Common myeloid progenitor, CD34-positive (primary cell): ENCODE measurements around the gene CBR1. TPM values are rescaled to one million over a fixed set of nuclear protein-coding genes. Genes with fewer than 3 reads are reported as not detected.

Experiments
- CTCF ChIA-PET: fragments of 350-600 bp; sonication (Branson Sonifier 250); formaldehyde crosslinking; loops from one replicate; lab custom pipeline; 2021; ENCODE audit warnings: antibody characterized with exemption; lab: Charles Lee
- POLR2A ChIA-PET: fragments of 350-600 bp; sonication (Branson Sonifier 250); formaldehyde crosslinking; loops from one replicate; lab custom pipeline; 2021; ENCODE audit warnings: antibody characterized with exemption; lab: Charles Lee
- DNase-seq, 3 donors: peaks; one replicate each; pipeline versions ENCODE4 v3.0.0 to v3.0.0-alpha.2; 2013
- H3K27ac ChIP-seq, 2 experiments: 1 replicate in 1 of 2; 2 replicates in 1 of 2; pipeline ENCODE4 v1.7.0; 2013; ENCODE audit warnings: inconsistent platforms in 2 of 2, low read length in 2 of 2, mild to moderate bottlenecking in 2 of 2, low read depth in 1 of 2, moderate library complexity in 1 of 2; ENCODE audit not compliant: severe bottlenecking in 2 of 2, insufficient read depth in 1 of 2, poor library complexity in 1 of 2
- H3K27me3 ChIP-seq, 5 experiments: replicated peaks in 2 of 5; 1 replicate in 3 of 5; 2 replicates in 2 of 5; pipeline versions ENCODE4 v1.6.1 to v1.7.0; 2013; ENCODE audit warnings: low read length in 4 of 5, mild to moderate bottlenecking in 2 of 5, moderate library complexity in 2 of 5, inconsistent platforms in 1 of 5; ENCODE audit not compliant: insufficient read depth in 5 of 5, control insufficient read depth in 4 of 5
- H3K36me3 ChIP-seq, 4 experiments: 1 replicate in 2 of 4; 2 replicates in 2 of 4; pipeline versions ENCODE4 v1.6.1 to v1.7.0; 2013; ENCODE audit warnings: low read length in 3 of 4, control low read depth in 1 of 4, mild to moderate bottlenecking in 1 of 4; ENCODE audit not compliant: control insufficient read depth in 4 of 4, insufficient read depth in 4 of 4
- H3K4me1 ChIP-seq, 4 experiments: 1 replicate in 3 of 4; 2 replicates in 1 of 4; pipeline versions ENCODE4 v1.6.1 to v1.7.1; 2013; ENCODE audit warnings: low read length in 3 of 4, mild to moderate bottlenecking in 3 of 4, control low read depth in 1 of 4, inconsistent platforms in 1 of 4, moderate library complexity in 1 of 4; ENCODE audit not compliant: control insufficient read depth in 4 of 4, insufficient read depth in 4 of 4; ENCODE audit errors: control extremely low read depth in 1 of 4
- H3K4me3 ChIP-seq, 7 experiments: 1 replicate in 4 of 7; 2 replicates in 3 of 7; pipeline versions ENCODE4 v1.5.1 to v1.7.0; 2013; ENCODE audit warnings: mild to moderate bottlenecking in 7 of 7, low read length in 6 of 7, moderate library complexity in 6 of 7, inconsistent platforms in 2 of 7, low read depth in 2 of 7, control low read depth in 1 of 7; ENCODE audit not compliant: insufficient read depth in 4 of 7, control insufficient read depth in 1 of 7; ENCODE audit errors: extremely low read depth in 1 of 7
- H3K9me3 ChIP-seq, 5 experiments: 1 replicate in 4 of 5; 2 replicates in 1 of 5; pipeline versions ENCODE4 v1.6.1 to v1.7.1; 2013; ENCODE audit warnings: low read length in 4 of 5, mild to moderate bottlenecking in 2 of 5, inconsistent platforms in 1 of 5, low read depth in 1 of 5, moderate library complexity in 1 of 5; ENCODE audit not compliant: control insufficient read depth in 4 of 5, insufficient read depth in 2 of 5; ENCODE audit errors: control extremely low read depth in 1 of 5
- WGBS: methylation state at CpG from one replicate; pipeline ENCODE4 v1.1.5; 2013; ENCODE audit not compliant: insufficient coverage; 5-methylcytosine and 5-hydroxymethylcytosine counted together
- polyA plus RNA-seq: library from polyadenylated mRNA; unstranded; fragments of 120-200 nt; gene quantifications from one replicate; pipeline ENCODE4 v1.2.1, GENCODE V29; 2013

The CBR1 gene
- polyA plus RNA-seq = 29.1 TPM

GRCh38 chr21:36069713-36070583 lies at the start of gene CBR1:
Gene CBR1 (plus strand): TSS chr21:36070024. CDS start chr21:36070116, 92 bp downstream.
- under 1% methylated on average over 57 of the region's 71 CpGs for WGBS

DNA sequence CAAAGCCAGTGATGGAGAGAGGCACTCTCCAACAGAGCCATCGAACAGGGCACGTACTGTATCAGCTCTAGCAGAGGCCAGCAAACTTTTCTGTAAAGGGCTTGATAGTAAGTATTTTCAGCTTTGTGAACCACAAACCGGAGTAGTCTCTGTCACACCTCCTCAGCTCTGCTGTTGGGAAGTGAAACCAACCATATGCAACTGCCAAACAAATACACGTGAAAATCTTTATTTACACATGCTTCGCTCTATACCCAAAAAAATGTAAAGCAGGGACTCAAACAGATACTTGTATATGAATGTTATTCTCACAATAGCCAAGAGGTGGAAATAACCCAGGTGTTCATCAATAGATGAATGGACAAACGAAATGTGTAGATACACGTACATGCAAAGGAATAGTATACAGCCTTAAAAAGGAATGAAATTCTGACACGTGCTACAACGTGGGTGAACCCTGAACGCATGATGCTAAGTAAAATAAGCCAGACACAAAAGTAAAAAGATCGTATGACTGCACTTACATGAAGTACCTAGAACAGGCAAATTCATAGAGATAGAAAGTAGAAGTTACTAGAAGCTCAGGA lies 48.5 kb upstream of the CBR1 start:
- Histone ChIP-seq H3K4me1 (peaks cover 0 to 7% (median 0%) of the 10 kb centered on the region in 4 experiments), H3K27me3 (peaks cover 0 to 3% (median 0%) of the 10 kb centered on the region in 5 experiments), H3K9me3 (no peaks in the 10 kb centered on the region), H3K4me3 (no peak overlapping the region), H3K27ac (no peak overlapping the region), H3K36me3 (no peaks in the 10 kb centered on the region)
- DNase-seq = no peak
- ChIA-PET CTCF (no interaction called here), POLR2A (no interaction called here)
- WGBS = 97% methylated on average over 5 of the region's 11 CpGs

More at GRCh38 chr21:36069713-36070583, at the start of gene CBR1:
- Histone ChIP-seq H3K4me3 (peak within 1 kb of the TSS; percentile 49 to 91 (median 72)), H3K27me3 (no peaks in the 10 kb centered on the region), H3K4me1 (peaks cover 0 to 33% (median 7%) of the 10 kb centered on the region in 4 experiments), H3K36me3 (peaks cover 0 to 18% (median 11%) of the 10 kb centered on the region in 4 experiments), H3K9me3 (peaks cover 4 to 15% (median 4%) of the 10 kb centered on the region in 5 experiments), H3K27ac (no peak within 1 kb of the TSS)
- peak; percentile 91 to 95 (median 95) for DNase-seq
- CTCF ChIA-PET = interaction anchor here (0.7 to 1.6 kb wide), 7 partner anchors 9 to 1514 kb away, joined by 3 to 5 read pairs (median 3); partner anchors contain the start of gene SETD4
- POLR2A ChIA-PET = interaction anchor here (0.7 kb wide), 1 partner anchor 28 kb away, joined by 3 read pairs; no protein-coding TSS in a partner anchor

DNA sequence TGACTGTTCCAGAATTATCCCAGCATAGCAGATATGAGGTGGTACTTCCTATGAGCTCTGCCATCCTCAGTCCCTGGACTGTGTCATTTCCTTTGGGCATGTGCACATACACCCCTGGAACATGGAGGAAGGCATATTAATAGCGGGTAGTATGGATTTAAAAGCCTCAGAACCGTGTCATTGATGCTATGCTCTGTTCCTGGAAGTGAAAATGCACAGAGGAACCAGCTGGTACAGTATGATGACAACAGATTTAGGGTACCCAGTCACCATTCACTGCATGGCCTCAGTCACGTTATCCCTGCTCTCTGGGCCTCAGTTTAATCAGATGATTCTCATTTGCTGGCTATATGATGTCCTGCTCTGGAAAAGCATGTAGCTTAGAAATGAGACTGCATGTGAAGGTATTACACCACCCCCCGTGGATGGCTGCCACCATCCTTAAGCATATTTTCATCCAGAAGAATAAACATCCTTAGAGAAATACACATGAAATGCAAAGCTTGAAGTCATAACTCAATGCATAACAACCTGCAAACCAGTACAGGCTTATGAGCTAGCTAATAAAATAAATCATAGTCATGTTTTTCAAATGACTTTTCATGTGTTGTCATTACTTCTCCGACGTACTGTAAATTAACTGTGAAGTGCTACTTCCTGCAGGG lies 47.3 kb upstream of the CBR1 start:
- ChIA-PET POLR2A (interaction anchor here (0.6 kb wide), 1 partner anchor 723 kb away, joined by 3 read pairs; no protein-coding TSS in a partner anchor), CTCF (no interaction called here)
- Histone ChIP-seq H3K9me3 (no peaks in the 10 kb centered on the region), H3K27me3 (peaks cover 0 to 3% (median 0%) of the 10 kb centered on the region in 5 experiments), H3K36me3 (no peaks in the 10 kb centered on the region), H3K4me1 (peaks cover 0 to 7% (median 0%) of the 10 kb centered on the region in 4 experiments), H3K4me3 (no peak overlapping the region), H3K27ac (no peak overlapping the region)
- WGBS = 60% methylated on average over 3 of the region's 6 CpGs
- no peak for DNase-seq

DNA sequence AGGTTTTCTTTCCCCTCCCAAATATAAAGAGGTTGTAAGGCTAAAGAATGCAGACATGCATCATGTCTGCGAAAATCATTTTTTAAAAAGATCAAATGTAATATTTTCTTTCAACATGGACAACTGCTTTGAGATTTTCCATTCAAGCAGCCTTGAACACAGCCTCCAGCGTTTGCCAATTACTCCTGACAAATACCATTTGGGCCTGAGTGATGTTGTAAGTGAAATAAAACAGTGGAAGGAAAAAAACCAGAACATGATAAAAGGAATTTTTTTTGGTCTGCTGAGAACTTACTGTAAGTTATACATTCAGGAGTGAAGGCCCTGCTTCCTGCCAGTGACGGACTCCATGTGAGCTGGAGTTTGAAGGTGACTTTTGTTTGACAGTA lies 46.7 kb upstream of the CBR1 start:
- CTCF ChIA-PET = no interaction called here
- H3K27me3 ChIP-seq = no peaks in the 10 kb centered on the region
- no peaks in the 10 kb centered on the region for H3K9me3 ChIP-seq
- H3K36me3 ChIP-seq = no peaks in the 10 kb centered on the region
- no peak overlapping the region for H3K27ac ChIP-seq
- peaks cover 0 to 7% (median 0%) of the 10 kb centered on the region in 4 experiments for H3K4me1 ChIP-seq
- no peak for DNase-seq
- WGBS = 80% methylated on average over 1 of the region's 3 CpGs
- no peak overlapping the region for H3K4me3 ChIP-seq
- POLR2A ChIA-PET = interaction anchor here (0.6 kb wide), 1 partner anchor 723 kb away, joined by 3 read pairs; no protein-coding TSS in a partner anchor

DNA sequence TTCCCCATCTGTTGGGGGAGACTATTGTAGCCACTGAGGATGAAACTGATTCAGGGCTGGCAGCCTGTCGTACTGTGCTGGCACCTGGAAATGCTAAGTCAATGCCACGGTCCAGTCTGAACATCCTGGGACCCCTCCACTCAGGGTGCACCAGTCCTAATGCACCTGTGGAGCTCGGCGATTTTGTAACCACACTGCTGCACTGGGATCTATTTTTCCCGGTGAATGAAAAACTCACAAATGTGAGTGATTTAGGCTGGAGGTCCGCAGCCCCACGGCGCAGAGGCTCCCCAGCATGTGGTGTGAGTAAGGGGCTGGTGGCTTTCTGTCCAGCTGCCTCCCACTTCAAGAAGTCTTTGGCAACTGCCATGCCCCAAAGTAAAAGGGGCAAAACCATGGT lies 45.0 kb upstream of the CBR1 start:
- ChIA-PET POLR2A (no interaction called here), CTCF (no interaction called here)
- no peak overlapping the region for H3K4me3 ChIP-seq
- no peaks in the 10 kb centered on the region for H3K9me3 ChIP-seq
- DNase-seq = no peak
- 97% methylated on average over 8 of the region's 8 CpGs for WGBS
- H3K27ac ChIP-seq = no peak overlapping the region
- peaks cover 0 to 10% (median 0%) of the 10 kb centered on the region in 4 experiments for H3K4me1 ChIP-seq
- no peaks in the 10 kb centered on the region for H3K36me3 ChIP-seq
- H3K27me3 ChIP-seq = no peaks in the 10 kb centered on the region

DNA sequence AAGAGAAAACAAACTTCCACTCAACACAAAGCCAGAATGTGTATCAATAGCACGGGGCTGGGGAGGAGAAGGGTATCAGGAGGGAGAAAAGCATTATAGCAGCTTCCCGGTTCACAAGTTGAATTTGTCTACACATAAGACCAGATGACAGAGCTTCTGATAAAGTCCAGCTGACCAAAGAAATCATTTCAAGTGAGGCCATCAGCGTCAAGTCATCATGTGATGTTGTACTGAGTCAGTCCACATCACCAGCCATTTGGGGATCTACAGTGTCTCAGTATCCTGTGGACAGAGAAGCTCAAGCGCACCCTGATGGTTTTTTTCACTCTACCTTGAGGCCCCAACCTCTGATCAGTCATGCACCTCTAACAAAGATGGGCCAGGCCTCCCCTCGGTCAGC lies 42.5 kb upstream of the CBR1 start:
- Histone ChIP-seq H3K27ac (no peak overlapping the region), H3K9me3 (no peaks in the 10 kb centered on the region), H3K4me3 (no peak overlapping the region), H3K4me1 (peaks cover 0 to 10% (median 0%) of the 10 kb centered on the region in 4 experiments), H3K27me3 (no peaks in the 10 kb centered on the region), H3K36me3 (no peaks in the 10 kb centered on the region)
- WGBS = 93% methylated on average over 4 of the region's 5 CpGs
- ChIA-PET POLR2A (no interaction called here), CTCF (interaction anchor here (0.9 to 2.5 kb wide), 8 partner anchors 14 to 1333 kb away, joined by 3 to 7 read pairs (median 4); no protein-coding TSS in a partner anchor)
- no peak for DNase-seq
